Fibroblast of lung (primary cell): ENCODE data around the gene CLASP1. TPM values are rescaled to one million over a fixed set of nuclear protein-coding genes. Genes with fewer than 3 reads are reported as not detected.
"Not testable (repeated sequence)": the region's sequence is repeated elsewhere in the genome, so short reads cannot be mapped to it uniquely, and the experiment has no call there.

Source experiments
- DNase-seq, 2 donors: peaks; one replicate each; pipeline versions ENCODE4 v3.0.0 to v3.0.0-alpha.2; 2010; ENCODE audit warnings: low read depth in 2 of 2
- H2AFZ ChIP-seq: 2 replicates; pipeline ENCODE4 v1.5.1; 2012; ENCODE audit warnings: low read length, control low read depth, inconsistent platforms
- H3K27ac ChIP-seq: 2 replicates; pipeline ENCODE4 v1.5.1; 2011; ENCODE audit warnings: low read length, control low read depth; ENCODE audit not compliant: insufficient read depth
- H3K27me3 ChIP-seq: 2 replicates; pipeline ENCODE4 v1.5.1; 2011; ENCODE audit warnings: mild to moderate bottlenecking, low read length; ENCODE audit not compliant: control insufficient read depth, insufficient read depth
- H3K36me3 ChIP-seq: 2 replicates; pipeline ENCODE4 v1.5.1; 2011; ENCODE audit warnings: low read length; ENCODE audit not compliant: control insufficient read depth, insufficient read depth
- H3K4me1 ChIP-seq: 2 replicates; pipeline ENCODE4 v1.5.1; 2011; ENCODE audit warnings: low read length; ENCODE audit not compliant: control insufficient read depth, insufficient read depth; ENCODE audit errors: extremely low read depth
- H3K4me2 ChIP-seq: 2 replicates; pipeline ENCODE4 v1.5.1; 2011; ENCODE audit warnings: low read length, control low read depth; ENCODE audit not compliant: insufficient read depth; ENCODE audit errors: extremely low read depth
- H3K4me3 ChIP-seq, 4 experiments: fragments of 200-600 bp in 1 of 4; sonication (generic) in 1 of 4; replicated peaks in 1 of 4; 2 replicates each; pipeline ENCODE4 v1.5.1; 2011 to 2016; ENCODE audit warnings: low read length in 4 of 4, low read depth in 3 of 4, mild to moderate bottlenecking in 3 of 4, control low read depth in 2 of 4, inconsistent platforms in 1 of 4, mixed read lengths in 1 of 4; ENCODE audit not compliant: insufficient read depth in 1 of 4; ENCODE audit errors: control extremely low read depth in 1 of 4
- H3K79me2 ChIP-seq: 2 replicates; pipeline ENCODE4 v1.5.1; 2012; ENCODE audit warnings: mild to moderate bottlenecking, low read length, inconsistent platforms; ENCODE audit not compliant: control insufficient read depth, insufficient read depth
- H3K9ac ChIP-seq: 2 replicates; pipeline ENCODE4 v1.5.1; 2011; ENCODE audit warnings: mild to moderate bottlenecking, low read length, control low read depth; ENCODE audit not compliant: insufficient read depth
- H3K9me3 ChIP-seq: 2 replicates; pipeline ENCODE4 v1.5.1; 2012; ENCODE audit warnings: low read depth, low read length; ENCODE audit not compliant: control insufficient read depth, insufficient read depth
- H4K20me1 ChIP-seq: 2 replicates; pipeline ENCODE4 v1.5.1; 2011; ENCODE audit warnings: low read length; ENCODE audit not compliant: control insufficient read depth, insufficient read depth; ENCODE audit errors: extremely low read depth
- CTCF ChIP-seq, 2 donors: IDR thresholded peaks in 1 of 2; conservative IDR thresholded peaks in 1 of 2; 1 replicate in 1 of 2; 2 replicates in 1 of 2; pipeline ENCODE4 v1.5.1; 2011 to 2012; ENCODE audit warnings: low read length in 2 of 2, control low read depth in 1 of 2, inconsistent platforms in 1 of 2, low read depth in 1 of 2, mild to moderate bottlenecking in 1 of 2
- EZH2 ChIP-seq: IDR thresholded peaks from 2 replicates; pipeline ENCODE4 v1.5.1; 2012; ENCODE audit warnings: low read length, control low read depth, mild to moderate bottlenecking; ENCODE audit errors: missing control alignments
- polyA plus RNA-seq, 2 donors: library from polyadenylated mRNA; depleted of rRNA in 1 of 2; stranded (reverse) in 1 of 2; unstranded in 1 of 2; fragments of >200 nt; gene quantifications; 2 replicates each; pipeline ENCODE4 v1.2.1, GENCODE V29; 2011 to 2012; ENCODE audit warnings: missing spikeins in 1 of 2
- total RNA-seq: library from RNA; depleted of rRNA; stranded (reverse); fragments of >200 nt; gene quantifications from 2 replicates; pipeline ENCODE4 v1.2.1, GENCODE V29; 2014

The CLASP1 gene
- total and polyA plus RNA-seq, 2 donors (not counting 1 experiment from before 2014, with no cell fraction given): 6.0 to 48.4 TPM

GRCh38 chr2:121613152-121613551, 36.1 kb downstream of the CLASP1 start:
- H3K4me3 ChIP-seq: no peak overlapping the region
- H2AFZ ChIP-seq: no peak overlapping the region
- H3K27ac ChIP-seq: no peak overlapping the region
- peaks cover 16% of the 10 kb centered on the region for H3K79me2 ChIP-seq
- H3K4me1 ChIP-seq: no peaks in the 10 kb centered on the region
- no peak for DNase-seq
- H3K9me3 ChIP-seq: no peaks in the 10 kb centered on the region
- no peak overlapping the region for H3K9ac ChIP-seq
- H3K27me3 ChIP-seq: no peaks in the 10 kb centered on the region
- no peaks in the 10 kb centered on the region for H3K36me3 ChIP-seq
- H3K4me2 ChIP-seq: no peak overlapping the region
- TF ChIP-seq EZH2 (no peak), CTCF (conservative IDR thresholded peaks at IDR 0.05 in 1 of 2, IDR thresholded peaks at IDR 0.05 in 1 of 2; ENCODE audit: low read depth in 1 of 2, low read length in 2 of 2) (no peak)
- no peaks in the 10 kb centered on the region for H4K20me1 ChIP-seq

- H4K20me1 ChIP-seq: no peaks in the 10 kb centered on the region
- no peak overlapping the region for H2AFZ ChIP-seq
- peaks cover 15% of the 10 kb centered on the region for H3K79me2 ChIP-seq
- TF ChIP-seq EZH2 (no peak), CTCF (conservative IDR thresholded peaks at IDR 0.05 in 1 of 2, IDR thresholded peaks at IDR 0.05 in 1 of 2; ENCODE audit: low read depth in 1 of 2, low read length in 2 of 2) (no peak)
- H3K36me3 ChIP-seq: no peaks in the 10 kb centered on the region
- no peaks in the 10 kb centered on the region for H3K27me3 ChIP-seq
- H3K9ac ChIP-seq: no peak overlapping the region
- H3K4me3 ChIP-seq: no peak overlapping the region
- H3K9me3 ChIP-seq: no peaks in the 10 kb centered on the region
- no peak overlapping the region for H3K4me2 ChIP-seq
- no peak for DNase-seq
- no peaks in the 10 kb centered on the region for H3K4me1 ChIP-seq
- H3K27ac ChIP-seq: no peak overlapping the region
Measured at GRCh38 chr2:121611730-121612705, 37.2 kb downstream of the CLASP1 start.

GRCh38 chr2:121611048-121611649, 38.1 kb downstream of the CLASP1 start:
- not testable (repeated sequence) for H3K27me3 ChIP-seq, H3K4me3 ChIP-seq, H3K9me3 ChIP-seq, DNase-seq, H2AFZ ChIP-seq, H3K79me2 ChIP-seq, H3K4me1 ChIP-seq, H3K4me2 ChIP-seq, H3K36me3 ChIP-seq, H3K27ac ChIP-seq, H3K9ac ChIP-seq, H4K20me1 ChIP-seq

DNA sequence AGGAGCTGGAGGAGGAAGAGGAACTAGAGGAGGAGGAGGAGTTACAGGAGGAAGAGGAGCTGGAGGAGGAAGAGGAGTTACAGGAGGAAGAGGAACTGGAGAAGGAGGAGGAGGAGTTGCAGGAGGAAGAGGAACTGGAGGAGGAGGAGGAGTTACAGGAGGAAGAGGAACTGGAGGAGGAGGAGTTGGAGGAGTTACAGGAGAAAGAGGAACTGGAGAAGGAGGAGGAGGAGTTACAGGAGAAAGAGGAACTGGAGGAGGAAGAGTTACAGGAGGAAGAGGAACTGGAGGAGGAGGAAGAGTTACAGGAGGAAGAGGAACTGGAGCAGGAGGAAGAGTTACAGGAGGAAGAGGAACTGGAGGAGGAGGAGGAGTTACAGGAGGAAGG, 38.8 kb downstream of the CLASP1 start:
- not testable (repeated sequence) for H3K27ac ChIP-seq, H3K4me1 ChIP-seq, DNase-seq, H3K9me3 ChIP-seq, H3K79me2 ChIP-seq, H3K27me3 ChIP-seq, H3K4me3 ChIP-seq, H4K20me1 ChIP-seq, H3K4me2 ChIP-seq, H3K36me3 ChIP-seq, H3K9ac ChIP-seq, H2AFZ ChIP-seq
